GM18517 (cell line): Measurements from ENCODE around the gene CHST4.
"Not testable (repeated sequence)": the region's sequence is repeated elsewhere in the genome, so short reads cannot be mapped to it uniquely, and the experiment has no call there.

Source experiments
- ATAC-seq: cut with Tn5 transposase; IDR thresholded peaks from one replicate; pipeline ENCODE4 v1.9.1; 2021; ENCODE audit warnings: mild to moderate bottlenecking, moderate library complexity; ENCODE audit not compliant: unreplicated experiment

CHST4 gene

DNA sequence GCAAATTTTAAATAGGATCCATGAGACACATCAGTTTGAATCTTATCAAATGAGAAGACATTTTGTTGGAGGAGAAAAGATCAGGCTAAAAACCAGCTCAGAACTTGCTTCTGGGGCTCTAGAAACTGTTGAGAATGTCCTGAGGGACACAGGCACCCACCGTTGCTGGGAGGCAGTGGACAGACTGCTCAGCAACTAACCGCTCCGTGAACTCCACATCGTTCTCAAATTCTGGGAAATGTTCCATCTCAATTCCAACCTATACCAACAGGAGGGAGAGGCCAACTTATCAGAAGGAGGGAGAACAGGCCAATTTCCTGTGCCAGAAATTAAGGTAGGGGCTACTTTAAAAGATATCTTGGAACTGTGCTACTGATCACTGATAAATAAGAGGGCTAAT, 42.3 kb downstream of the CHST4 start:
- no peak for ATAC-seq

DNA sequence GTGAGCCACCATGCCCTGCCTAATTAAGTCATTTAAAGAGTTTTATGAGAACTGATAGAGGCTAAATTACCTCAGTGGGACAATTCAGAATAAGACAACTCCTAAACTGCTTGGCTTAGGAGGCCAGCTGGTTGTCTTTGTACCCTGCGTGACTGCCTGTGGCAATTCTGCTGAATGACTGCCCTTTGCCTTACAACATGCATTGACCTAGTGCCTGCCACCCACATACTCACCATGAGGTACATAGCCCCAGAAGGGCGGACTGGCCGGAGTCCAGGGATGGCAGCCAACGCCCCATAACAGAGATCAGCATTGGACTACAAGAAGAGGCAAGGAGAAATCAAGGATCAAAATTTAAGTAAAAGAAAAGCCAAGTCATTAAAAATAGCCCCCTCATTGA, 43.4 kb downstream of the CHST4 start:
- no peak for ATAC-seq

DNA sequence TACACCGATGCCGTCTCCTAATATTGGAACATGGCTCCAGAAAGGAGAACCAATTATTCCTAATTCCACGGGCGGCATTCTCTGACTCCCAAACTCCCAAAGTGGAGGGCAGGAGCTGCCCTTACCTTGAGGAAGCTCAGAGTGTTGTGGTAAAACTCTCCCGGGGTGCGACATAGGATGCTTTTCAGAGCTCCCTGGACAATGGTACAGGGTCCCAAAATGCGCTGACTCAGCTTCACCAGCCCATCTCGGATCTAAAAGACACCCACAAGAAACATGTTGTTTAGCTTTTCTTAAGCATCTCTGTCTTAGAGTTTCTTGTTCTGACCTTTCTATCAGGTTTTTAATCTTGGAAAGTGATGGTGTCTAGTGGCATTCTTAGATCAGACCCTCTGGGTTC, 43.9 kb downstream of the CHST4 start:
- no peak for ATAC-seq

DNA sequence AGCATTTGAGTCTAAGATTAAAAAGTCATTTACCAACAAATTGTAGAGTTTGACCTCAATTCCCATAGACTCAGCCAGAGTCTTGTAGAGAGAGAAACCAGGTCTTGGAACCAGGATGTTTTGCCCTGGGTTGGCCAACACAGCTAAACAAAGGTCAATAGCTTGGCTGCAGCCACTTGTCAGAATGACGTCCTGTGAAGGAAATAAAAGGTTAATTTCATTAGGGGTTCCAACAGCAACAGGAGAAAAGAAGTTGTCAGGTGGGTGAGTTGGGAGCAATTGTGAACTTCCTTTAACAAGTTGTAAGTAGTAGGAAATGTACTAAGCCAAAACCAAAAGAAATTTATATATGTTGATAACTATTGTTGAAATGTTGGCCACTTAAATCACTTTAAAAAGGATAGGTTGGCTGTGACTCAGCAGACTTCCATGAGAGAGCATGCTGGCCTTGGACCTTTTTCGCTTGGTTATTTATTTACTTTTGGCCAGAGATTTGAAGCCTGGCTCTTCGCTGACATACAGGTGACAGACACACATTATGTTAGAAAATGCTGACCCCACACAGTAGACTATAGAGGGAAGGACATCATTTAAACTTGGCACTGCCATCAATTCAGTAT, 46.4 kb downstream of the CHST4 start:
- no peak for ATAC-seq

DNA sequence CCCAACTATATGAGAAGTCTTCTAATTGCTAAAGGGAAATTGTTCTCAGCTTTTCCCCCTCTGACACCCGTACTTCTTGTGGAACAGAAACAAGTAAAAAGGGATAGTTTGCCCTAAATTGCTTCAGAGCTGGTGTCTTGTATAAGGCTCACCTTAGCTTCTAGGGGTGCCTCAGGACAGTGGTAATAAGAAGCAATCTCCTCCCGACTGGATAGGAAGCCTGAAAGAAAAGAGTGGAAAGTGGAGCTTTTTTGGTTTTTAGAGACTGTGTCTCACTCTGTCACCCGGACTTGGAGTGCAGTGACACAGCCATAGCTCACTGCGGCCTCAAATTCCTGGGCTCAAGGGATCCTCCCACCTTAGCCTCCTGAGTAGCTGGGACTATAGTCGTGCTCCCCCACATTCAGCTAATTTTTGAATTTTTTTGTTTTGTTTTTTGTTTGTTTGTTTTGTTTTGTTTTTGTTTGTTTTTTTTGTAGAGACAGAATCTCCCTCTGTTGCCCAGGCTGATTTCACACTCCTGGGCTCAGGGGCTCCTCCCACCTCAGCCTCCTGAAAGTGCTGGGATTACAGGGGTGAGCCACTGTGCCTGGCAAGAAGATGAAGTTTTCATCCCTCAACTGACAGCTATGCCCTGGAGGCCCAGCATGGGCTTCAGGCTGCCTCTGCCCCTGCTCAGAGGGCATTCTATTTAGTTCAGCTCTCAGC, 47.3 kb downstream of the CHST4 start:
- ATAC-seq, result no peak

DNA sequence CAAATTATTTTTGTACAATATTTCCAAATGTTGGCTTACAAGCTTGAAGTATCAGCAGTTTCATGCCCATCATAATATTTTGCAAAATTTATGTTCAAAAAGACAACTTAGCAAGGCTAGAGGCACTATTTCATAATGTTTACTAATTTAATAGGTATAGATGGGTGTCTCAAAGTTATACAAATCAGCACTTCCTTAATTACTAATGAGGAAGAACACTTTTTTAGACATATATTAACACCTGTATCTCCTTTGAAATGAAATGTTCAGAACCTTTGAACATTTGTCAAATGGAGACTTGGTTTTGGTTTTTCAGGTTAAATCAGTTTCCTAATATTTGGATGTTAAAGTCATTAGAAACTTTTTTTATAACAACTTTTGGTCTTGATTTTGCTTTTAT, 48.5 kb downstream of the CHST4 start:
- ATAC-seq, result no peak

DNA sequence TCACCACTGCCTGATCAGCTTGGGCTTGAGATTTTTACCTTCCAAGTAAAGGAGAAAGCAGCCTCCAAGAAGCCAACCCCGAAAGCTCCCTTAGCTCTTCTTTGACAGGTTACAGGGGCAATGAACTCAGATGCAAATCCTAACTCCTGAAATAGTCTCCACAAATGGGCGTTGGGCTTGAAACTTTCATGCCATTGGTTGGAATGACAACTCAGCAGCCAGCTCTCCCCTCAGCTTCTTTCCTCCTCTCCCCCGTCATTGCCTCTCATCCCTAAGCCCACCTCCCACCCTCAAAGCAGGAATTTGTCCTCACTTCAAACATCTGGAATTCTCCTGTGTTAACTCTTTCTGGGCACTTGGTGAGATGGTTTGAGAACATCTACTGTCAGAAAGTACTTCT, 50.7 kb downstream of the CHST4 start, which contains the start of gene TAT:
TSS of gene TAT (minus strand) at position 122 of the 400 bp plus-strand sequence. CDS start 677 bp downstream, outside the sequence.
- ATAC-seq, result no peak

DNA sequence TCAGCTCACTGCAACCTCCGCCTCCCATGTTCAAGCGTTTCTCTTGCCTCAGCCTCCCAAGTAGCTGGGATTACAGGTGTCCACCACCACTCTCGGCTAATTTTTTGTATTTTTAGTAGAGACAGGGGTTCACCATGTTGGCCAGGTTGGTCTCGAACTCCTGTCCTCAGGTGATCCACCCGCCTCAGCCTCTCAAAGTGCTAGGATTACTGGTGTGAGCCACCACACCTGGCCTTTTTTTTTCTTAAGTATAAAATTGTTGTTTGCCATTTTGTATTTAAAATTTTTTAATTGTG, 56.3 kb downstream of the CHST4 start:
- ATAC-seq, result not testable (repeated sequence)

DNA sequence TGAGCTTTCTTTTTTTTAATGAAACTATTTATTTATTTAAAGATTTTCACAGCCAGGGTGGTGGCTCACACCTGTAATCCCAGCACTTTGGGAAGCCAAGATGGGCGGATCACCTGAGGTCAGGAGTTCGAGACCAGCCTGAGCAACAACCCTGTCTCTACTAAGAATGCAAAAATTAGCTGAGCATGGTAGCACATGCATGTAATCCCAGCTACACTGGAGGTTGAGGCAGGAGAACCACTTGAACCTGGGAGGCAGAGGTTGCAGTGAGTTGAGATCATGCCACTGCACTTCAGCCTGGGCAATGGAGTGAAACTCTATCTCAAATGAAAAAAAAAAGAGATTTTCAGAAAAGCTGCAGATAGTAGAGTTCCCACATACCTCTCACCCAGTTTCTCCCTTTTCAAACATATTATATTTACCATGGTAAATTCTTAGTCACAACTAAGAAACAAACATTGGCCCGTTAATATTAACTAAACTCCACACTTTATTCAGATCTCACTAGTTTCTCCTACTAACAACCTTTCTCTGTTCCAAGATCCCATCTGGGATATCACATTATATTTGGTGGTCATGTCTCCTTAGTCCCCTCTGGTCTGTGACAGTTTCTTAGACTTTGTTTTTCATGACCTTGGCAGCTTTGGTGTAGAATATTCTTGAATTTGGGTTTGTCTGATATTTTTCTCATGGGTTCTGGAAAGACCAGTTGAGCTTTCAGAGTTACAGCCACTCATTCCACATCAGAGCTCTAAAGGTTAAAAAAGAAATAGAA, 58.5 kb downstream of the CHST4 start:
- no peak for ATAC-seq

DNA sequence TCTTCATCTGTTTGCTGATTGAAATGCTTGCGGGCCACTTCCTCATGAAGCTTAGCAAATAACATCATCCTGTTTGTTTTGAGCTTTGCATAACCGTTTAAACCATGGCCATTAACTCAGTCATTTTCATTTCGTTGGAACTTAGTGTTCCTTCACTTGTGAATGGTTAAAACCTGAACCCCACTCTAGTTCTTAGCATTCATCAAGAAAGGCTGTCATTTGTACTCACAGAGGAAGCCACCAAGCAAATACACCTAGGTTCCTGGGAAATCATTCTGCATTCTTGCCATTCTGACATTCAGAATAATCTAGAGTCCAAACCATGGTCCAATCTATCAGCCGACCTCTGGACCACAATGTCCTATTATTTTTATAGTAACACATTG, 59.1 kb downstream of the CHST4 start:
- ATAC-seq, result no peak
